Activated T-helper 1 cell treated with anti-CD3 and anti-CD28 coated beads, Interleukin-2, amount 50 U/mL, for 16 hours (primary cell): ENCODE measurements around the gene PPP5C.

Experiments used
- DNase-seq, 2 donors: peaks; one replicate each; pipeline ENCODE4 v3.0.0-alpha.2; 2020; ENCODE audit warnings: low read depth in 1 of 2, low spot score in 1 of 2

Gene PPP5C

DNA sequence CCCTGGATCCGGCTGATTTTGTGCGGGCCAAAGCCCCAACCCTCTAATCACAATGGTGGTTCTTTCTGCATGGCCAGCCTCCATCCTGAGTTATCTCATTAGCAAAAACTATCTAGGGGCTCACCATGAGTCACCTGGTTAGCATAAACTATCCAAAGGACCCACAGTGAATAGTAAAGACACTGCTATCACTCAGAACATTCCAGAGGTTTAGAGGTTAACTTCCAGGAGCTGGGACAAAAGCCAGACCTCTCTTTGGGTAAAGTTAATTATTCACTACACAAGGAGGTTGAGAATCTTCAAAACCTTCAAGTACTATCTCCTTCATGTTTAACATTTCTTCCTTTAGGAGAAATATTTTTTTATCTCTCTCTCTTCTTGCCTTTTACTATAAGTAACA lies 18.8 kb upstream of the PPP5C start:
- DNase-seq, result no peak

GRCh38 chr19:46330319-46330918 lies 16.5 kb upstream of the PPP5C start:
- DNase-seq, result no peak

DNA sequence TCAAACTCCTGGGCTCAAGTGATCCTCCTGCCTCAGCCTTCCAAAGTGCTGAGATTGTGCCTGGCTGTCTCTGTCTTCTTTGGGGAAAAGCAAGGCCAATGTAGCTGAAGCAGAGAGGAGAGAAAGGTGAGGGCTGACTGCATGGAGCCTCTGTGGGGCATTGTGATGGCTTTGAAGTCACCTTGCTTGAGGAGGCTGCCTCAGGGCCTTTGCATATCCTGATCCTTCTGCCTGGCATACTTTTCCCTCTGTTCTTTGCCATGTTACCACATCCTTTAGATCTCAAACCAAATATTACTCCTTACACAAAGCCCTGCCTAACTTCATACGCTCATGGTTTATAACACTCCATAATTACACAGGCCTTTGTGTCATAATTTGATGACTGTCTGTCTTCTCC lies 9.4 kb upstream of the PPP5C start:
- no peak for DNase-seq

DNA sequence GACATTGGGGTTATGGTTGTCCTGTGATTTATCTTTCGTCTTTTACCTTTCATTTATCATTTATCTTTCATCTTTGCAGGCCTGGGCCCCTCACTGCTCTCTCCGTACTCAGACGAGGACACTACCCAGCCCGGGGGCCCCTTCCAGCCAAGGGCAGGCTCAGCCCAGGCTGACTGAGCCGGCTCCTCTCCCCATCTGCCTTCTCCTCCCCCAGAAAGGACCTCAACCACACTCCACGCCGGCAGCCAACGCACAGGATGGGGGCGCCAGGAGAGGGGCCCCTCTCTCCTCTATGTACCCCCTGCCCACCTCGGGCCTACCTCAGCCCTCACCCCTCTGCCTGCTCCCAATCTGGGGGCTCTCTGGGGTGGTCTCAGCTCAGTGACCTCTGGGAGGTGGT lies 7.4 kb upstream of the PPP5C start:
- DNase-seq, result no peak

GRCh38 chr19:46340051-46340659 lies 6.7 kb upstream of the PPP5C start:
- DNase-seq, result no peak

DNA sequence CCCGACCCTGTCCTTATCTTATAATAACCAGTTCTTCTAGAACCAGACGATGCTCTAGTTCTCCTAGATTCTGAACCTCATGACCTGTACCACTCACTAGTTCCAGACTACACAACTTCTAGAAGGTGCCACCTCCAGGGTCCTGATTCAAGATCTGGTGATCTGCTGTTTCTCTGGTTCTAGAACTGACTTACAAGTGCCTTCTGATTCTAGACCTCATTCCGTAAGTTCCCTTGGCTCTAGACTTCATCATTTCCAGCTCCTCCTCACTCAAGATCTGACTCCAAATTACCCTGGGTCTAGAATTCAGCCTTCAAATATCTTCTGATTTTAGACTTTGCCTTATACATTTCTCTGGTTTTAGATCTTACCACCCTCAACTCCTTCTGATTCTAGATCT lies 5.0 kb upstream of the PPP5C start:
- DNase-seq, result no peak

GRCh38 chr19:46344363-46344762 lies 2.5 kb upstream of the PPP5C start:
- no peak for DNase-seq

DNA sequence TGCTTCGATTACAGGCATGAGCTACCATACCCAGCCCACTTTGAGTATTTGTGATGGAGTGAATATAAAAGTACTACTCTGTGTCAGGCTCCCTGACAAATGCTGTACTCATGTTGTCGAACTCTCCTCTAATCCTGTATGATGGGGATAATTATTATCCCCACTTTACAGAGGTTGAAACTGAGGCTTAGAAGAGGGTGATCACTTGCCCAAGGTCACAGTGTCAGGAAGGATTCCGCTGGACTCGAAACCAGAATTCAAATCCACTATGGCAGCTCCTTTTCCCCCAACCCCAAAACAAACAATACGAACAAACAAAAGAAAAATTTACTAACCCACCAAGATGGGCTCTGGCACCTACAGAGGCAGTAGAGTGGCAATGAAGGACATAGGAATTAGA lies 1.7 kb upstream of the PPP5C start:
- DNase-seq, result no peak

- no peak for DNase-seq
These were observed 641 bp downstream of the PPP5C start for GRCh38 chr19:46347572-46347883.

DNA sequence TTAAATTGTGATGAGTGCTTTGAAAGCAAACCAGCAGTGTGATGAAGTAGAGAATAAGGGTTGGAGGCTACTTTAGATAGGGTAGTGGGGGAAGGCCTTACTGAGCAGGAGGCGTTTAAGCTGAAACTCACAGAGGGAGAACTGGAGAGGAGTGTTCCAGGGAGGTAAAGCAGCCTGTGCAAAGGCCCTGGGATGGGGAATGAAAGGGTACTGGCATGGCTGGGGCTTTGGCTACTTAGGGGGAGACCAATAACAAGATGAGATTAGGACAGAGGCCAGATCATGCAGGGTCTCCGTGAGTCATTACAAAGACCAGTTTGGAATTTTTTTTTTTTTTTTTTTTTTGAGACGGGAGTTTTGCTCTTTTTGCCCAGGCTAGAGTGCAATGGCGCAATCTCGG lies 1.1 kb downstream of the PPP5C start:
- DNase-seq, result no peak

DNA sequence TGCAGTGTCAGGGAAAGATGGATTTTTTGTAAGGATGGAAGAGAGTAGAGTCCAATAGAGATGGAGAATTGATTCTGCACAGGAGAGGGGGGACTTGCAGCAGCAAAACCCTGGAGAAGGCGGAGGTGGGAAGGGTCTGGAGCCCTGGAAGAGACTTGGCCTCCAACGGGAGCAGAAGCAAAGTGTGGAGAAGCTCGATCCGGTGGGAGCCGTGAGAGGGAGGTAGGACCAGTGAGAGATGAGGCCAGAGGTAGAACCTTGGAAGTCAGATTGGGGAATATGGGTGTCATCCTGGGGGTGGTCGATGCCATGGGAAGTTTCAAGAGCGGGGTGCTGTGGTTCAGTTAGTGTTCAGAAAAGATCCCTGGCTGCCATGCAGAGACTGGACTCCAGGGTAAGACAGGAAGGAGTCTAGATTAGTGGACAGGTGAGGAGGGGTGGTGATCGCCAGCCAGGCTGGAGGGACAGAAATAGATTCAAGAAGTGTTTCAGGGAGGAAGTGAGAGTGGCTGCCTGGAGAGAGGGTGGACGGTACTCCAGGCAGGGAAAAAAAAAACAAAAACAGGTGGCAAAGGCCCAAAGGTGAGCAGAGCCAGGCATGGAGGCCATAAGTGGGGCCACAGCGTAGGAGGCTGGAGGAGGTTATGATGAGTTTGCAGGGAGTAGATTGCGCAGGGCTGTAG lies 2.6 kb downstream of the PPP5C start:
- DNase-seq, result no peak

GRCh38 chr19:46350029-46350757 lies 3.3 kb downstream of the PPP5C start:
- DNase-seq, result no peak

DNA sequence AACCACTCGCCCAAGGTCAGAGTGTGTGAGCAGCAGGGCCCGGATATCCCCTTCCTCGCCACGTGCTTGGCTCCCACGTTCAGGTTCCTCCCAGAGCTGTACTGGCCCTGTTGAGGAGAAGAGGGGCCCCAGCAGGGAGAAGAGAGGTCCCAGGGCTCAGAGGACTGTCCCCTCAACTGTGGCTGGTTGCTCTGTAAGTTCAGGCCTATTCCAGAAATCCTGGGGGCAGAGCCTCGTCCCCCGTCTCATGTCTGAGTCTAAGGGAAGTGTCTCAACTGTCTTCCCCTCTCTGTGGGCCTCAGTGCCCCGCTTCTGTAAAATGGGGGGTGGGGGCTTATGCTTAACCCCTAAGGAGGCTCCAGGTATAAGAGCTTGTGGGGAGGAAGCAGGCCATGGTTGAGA lies 3.9 kb downstream of the PPP5C start:
- DNase-seq, result no peak

DNA sequence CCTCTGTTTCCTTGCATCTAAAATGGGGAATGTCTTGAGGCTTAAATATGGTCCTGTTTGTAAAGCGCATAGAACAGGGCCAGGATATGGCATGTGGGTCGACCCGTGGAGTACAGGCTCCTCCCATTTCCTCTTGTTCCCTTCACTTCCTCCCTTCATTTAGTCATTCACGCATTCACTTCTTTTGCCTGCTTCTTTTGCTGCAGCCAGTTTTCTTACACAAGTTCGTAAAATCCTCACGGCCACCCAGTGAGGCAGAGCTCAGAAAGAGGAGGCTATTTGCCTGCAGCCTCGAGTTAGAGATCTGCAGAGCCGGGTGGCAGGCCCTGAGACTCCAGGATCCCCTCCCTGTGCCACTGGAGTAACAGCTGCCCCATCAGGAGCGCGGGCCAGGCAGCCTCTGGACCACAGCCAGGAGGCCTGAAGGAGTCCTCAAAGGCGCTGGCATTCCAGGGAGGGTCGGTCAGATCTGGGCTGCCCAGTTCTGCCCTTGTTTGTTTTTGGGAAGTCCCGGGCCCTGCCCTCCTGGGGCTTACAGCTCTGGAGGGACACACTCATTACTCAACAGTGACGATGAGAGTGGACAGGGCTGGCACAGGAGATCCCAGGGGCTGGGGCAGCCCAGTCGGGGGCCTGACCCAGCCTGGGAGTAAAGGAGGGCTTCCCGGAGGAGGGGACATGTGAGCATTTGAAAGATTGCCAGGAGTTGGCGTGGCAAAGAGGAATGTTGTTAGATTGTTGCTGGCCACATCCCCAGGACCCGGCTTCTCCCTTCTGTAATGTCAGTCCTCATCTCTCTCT lies 4.6 kb downstream of the PPP5C start:
- no peak for DNase-seq

GRCh38 chr19:46353730-46354528 lies 7.0 kb downstream of the PPP5C start:
- no peak for DNase-seq

GRCh38 chr19:46355234-46356148 lies 8.6 kb downstream of the PPP5C start:
- no peak for DNase-seq

DNA sequence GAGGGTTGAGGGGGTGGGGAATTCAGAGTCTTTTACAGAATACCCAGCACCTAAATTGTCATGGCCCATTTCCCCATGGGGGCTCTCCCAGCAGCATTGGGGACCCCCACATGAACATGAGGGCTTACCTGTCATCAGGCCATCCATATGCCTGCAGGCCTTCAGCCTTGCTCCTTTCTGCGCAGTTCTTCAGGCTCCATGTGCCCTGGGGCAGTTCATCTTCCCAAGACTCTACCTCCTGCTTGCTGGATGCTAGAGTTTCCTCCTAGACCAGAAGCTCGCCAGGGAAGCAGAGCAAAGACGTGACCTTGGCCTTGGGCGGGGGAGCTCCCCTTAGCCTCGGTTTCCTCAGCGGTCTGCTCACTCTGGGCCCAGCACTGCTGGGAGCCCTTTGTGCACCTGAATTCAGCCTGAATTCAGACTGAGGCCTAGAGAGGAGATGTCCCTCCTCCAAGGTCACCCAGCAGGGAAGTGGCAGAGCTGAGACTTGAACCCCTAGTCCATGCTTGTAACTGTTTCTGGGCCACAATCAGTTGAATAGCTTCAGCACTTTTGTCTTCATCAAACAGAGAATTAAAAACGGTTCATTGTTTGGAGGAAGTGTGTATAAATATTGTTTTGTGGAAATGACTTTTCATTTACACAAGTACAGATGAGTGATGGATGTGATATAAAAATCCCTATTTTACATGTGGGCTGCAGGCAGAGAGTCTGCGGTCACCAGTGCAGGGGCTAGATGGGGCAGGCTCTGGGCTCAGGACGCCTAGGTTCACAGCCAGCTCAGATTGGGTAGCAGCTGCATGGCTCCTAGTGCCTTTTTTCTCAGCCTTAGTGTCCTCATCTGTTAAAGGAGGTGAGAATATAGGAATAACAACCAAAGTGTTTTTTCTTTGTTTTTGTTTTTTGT lies 9.5 kb downstream of the PPP5C start:
- DNase-seq, result no peak

DNA sequence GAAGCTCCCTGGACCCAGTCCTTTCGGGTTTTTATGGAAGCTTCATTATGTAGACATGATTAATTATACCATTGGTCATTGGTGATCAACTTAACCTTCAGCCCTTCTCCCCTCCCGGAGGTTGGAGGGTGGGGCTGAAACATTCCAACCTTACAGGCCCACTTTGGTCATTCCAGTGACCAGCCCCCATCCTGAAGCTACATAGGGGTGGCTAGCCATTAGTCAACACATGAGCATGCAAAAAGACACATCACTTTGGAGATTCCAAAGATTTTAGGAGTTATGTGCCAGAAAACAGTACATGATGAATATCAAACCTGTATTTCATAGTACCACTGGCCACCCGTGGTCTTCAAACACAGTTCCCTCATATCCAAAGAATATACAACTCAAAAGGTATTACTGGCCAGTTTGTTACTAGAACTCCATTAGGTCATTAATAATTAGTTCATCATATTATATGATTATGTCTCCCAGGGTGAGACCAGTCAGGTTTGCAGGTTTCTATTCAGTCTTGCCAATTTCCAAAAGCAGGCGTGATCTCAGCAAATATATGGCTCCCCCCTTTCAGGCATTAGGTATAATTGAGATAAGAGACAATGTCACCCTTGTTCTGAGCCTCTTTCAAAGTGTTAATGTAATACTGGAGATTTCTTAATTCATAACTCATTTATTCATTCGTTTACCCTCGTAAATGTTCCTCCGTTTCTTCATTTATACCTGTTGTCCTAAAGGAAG lies 11.1 kb downstream of the PPP5C start:
- DNase-seq, result no peak
